Measurements from ENCODE around the gene COL6A5. TPM values are rescaled to one million over a fixed set of nuclear protein-coding genes. Genes with fewer than 3 reads are reported as not detected.

The COL6A5 gene
- total RNA-seq, 2 experiments from 2014 or later, result not detected

DNA sequence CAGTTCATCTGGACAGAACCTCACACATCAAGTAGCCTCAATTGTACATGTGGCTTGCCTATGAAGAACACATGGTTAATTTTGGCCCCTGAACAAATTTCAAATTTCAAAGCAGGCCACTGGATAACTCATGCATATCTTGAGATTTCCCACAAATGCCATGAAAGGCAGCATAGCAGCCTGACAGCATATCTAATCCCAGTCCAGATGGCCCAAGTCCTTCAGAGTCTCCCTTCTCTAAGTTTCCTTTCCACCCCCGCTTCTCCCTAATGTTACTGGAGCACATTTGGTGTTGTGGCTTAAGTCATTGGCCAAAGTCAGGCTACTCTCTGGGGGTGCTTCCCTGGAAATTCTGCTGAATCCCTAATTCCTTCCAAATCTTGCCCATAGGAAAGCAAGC is 117.7 kb downstream of the COL6A5 start:
- intact Hi-C loops (cut with micrococcal nuclease), result no loop called here
- Mint-ChIP-seq H3K4me3 (no peak overlapping the region), H3K4me1 (ENCODE audit: low read depth) (no peaks in the 10 kb centered on the region), H3K27ac (no peak overlapping the region), H3K9me3 (no peaks in the 10 kb centered on the region), H3K27me3 (peaks cover 9% of the 10 kb centered on the region), H3K36me3 (no peaks in the 10 kb centered on the region)
- ChIA-PET CTCF (no interaction called here), POLR2A (no interaction called here)
- no peak for DNase-seq

DNA sequence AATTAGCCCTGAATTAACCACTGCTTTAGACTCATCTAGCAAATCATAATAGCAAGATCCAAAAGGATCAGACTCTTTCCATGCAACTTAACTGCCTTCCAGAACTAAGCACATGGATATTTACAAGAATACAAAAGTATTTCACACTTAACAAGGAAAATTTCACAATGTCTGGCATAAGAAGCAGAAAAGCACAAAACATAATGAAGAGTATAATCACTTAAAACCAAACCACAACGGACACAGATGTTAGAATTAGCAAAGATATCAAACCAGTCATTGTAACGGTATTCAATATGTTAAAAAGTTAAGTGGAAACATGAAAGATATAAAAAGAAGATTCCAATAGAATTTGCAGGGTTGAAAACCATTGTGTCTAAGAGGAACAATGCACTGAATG is 120.0 kb downstream of the COL6A5 start:
- intact Hi-C loops (cut with micrococcal nuclease), result no loop called here
- POLR2A ChIA-PET, result no interaction called here
- peaks cover 13% of the 10 kb centered on the region for H3K27me3 Mint-ChIP-seq

DNA sequence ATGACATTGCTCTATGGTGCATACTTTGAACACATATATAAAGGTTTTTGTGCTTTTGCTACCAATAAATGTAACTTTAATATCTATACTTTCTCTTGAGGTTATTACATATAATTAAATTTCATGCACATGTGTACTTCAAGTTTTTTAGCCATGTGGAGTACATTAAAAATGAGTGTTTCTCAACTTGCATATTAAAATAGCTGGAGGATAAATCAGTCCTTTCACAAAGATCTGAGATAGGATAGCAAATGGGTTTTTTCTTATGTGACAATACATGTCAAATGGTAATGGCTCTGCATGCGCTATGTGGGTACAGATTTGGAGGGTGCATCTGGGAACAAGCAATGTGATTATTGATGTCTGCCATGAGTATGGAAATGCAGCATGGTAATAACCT is 122.8 kb downstream of the COL6A5 start:
- no peak overlapping the region for H3K27ac Mint-ChIP-seq
- no peak overlapping the region for H3K4me3 Mint-ChIP-seq
- no peak for DNase-seq
- no peaks in the 10 kb centered on the region for H3K4me1 Mint-ChIP-seq (ENCODE audit: low read depth)
- H3K27me3 Mint-ChIP-seq, result peaks cover 11% of the 10 kb centered on the region
- H3K36me3 Mint-ChIP-seq, result no peaks in the 10 kb centered on the region
- no peaks in the 10 kb centered on the region for H3K9me3 Mint-ChIP-seq
- intact Hi-C loops (cut with micrococcal nuclease), result no loop called here
- ChIA-PET POLR2A (no interaction called here), CTCF (no interaction called here)

More for the DNA sequence above, 120.0 kb downstream of the COL6A5 start:
- DNase-seq, result no peak
- CTCF ChIA-PET, result no interaction called here
- H3K4me3 Mint-ChIP-seq, result no peak overlapping the region
- H3K27ac Mint-ChIP-seq, result no peak overlapping the region
- H3K9me3 Mint-ChIP-seq, result no peaks in the 10 kb centered on the region
- H3K4me1 Mint-ChIP-seq (ENCODE audit: low read depth), result no peaks in the 10 kb centered on the region
- no peaks in the 10 kb centered on the region for H3K36me3 Mint-ChIP-seq

DNA sequence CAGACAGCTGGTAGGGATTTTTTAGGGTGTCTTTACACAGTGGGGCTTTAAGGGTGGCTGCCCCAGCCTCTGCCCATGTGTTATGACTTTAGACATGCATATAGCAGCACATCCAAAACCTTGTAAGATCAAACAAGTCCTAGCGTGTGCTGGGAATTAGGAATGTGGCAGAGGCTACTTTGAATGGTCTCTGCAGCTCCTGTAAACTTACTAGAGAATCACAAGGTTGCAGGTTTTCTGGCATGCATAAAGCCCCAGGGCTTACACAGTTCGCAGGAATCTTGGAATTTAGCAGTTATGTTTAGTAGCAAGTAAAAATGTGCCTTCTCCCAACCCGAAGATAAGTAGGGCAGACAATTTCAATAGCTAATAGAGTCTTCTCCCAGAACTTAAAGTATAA is 124.7 kb downstream of the COL6A5 start:
- Mint-ChIP-seq H3K27me3 (peaks cover 7% of the 10 kb centered on the region), H3K4me1 (ENCODE audit: low read depth) (no peaks in the 10 kb centered on the region), H3K36me3 (no peaks in the 10 kb centered on the region), H3K9me3 (no peaks in the 10 kb centered on the region), H3K27ac (no peak overlapping the region), H3K4me3 (no peak overlapping the region)
- DNase-seq, result no peak
- POLR2A ChIA-PET, result no interaction called here
- intact Hi-C loops (cut with micrococcal nuclease), result no loop called here
- CTCF ChIA-PET, result no interaction called here

DNA sequence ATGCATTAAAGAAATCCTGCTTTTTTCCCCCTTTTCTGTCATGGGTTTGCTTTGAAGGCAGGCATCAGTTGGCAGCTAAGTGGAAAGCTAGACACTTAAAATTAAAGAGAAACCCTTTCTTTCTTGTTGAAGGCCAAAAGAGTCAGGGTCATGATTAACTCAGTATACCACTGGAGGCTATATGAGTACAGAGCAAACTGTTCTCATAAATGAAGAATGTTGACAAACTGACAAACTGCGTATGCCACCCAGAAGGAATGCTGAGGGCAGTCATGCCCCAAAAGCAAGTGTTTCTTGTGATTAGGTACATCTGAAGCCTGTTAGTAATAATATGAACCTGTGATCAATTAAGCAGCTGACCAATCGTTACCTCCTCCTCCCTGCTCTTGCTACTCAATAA is 127.9 kb downstream of the COL6A5 start:
- DNase-seq, result no peak
- intact Hi-C loops (cut with micrococcal nuclease), result no loop called here
- ChIA-PET POLR2A (no interaction called here), CTCF (no interaction called here)
- Mint-ChIP-seq H3K9me3 (no peaks in the 10 kb centered on the region), H3K4me3 (no peak overlapping the region), H3K4me1 (ENCODE audit: low read depth) (no peaks in the 10 kb centered on the region), H3K27me3 (peaks cover 4% of the 10 kb centered on the region), H3K27ac (no peak overlapping the region), H3K36me3 (no peaks in the 10 kb centered on the region)

DNA sequence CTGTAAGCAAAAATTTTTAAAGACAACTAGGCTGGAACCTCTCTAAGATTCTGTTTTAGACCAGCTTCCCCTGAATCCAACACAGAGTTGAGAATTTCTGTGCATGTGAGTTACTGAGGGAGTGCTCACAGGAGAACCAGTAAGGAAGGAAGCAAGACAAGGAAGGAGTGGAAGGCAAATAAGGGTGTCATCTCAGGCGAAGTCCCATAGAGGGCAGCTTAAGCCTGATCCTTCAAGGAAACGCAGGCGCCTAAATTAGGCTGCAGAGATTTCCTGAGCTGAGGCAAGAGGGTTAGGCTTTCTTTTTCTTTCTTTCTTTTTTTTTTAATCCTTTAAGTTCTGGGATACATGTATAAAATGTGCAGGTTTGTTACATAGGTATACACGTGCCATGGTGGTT is 135.3 kb downstream of the COL6A5 start:
- Mint-ChIP-seq H3K36me3 (no peaks in the 10 kb centered on the region), H3K4me1 (ENCODE audit: low read depth) (no peaks in the 10 kb centered on the region), H3K4me3 (no peak overlapping the region), H3K27ac (no peak overlapping the region), H3K9me3 (peaks cover 6% of the 10 kb centered on the region), H3K27me3 (peaks cover 3% of the 10 kb centered on the region)
- ChIA-PET CTCF (interaction anchor here (0.7 kb wide), 1 partner anchor 58 kb away, joined by 3 read pairs; no protein-coding TSS in a partner anchor), POLR2A (no interaction called here)
- intact Hi-C loops (cut with micrococcal nuclease), result no loop called here
- DNase-seq, result no peak

DNA sequence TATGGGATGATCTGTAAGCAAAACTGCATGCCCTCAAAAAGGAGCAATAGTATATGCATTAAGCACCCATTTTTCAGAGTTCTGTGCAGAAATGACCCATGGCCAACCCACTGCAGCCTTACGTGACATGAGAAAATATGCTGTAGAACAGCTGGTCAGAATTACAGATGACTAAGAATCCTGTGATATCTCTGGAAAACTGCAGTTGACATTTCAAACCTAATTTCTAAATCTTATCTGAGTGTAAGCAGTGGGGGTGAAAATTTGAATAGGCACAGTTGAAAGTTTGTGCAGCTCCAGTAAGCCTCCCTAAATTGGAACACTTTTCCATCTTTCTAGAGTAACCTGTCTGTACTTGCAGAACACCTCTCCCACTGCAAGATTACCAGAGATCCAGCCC is 142.8 kb downstream of the COL6A5 start:
- H3K27ac Mint-ChIP-seq, result no peak overlapping the region
- no peaks in the 10 kb centered on the region for H3K4me1 Mint-ChIP-seq (ENCODE audit: low read depth)
- CTCF ChIA-PET, result no interaction called here
- H3K9me3 Mint-ChIP-seq, result no peaks in the 10 kb centered on the region
- POLR2A ChIA-PET, result no interaction called here
- no peak for DNase-seq
- no peaks in the 10 kb centered on the region for H3K27me3 Mint-ChIP-seq
- no peak overlapping the region for H3K4me3 Mint-ChIP-seq
- intact Hi-C loops (cut with micrococcal nuclease), result no loop called here
- H3K36me3 Mint-ChIP-seq, result no peaks in the 10 kb centered on the region

DNA sequence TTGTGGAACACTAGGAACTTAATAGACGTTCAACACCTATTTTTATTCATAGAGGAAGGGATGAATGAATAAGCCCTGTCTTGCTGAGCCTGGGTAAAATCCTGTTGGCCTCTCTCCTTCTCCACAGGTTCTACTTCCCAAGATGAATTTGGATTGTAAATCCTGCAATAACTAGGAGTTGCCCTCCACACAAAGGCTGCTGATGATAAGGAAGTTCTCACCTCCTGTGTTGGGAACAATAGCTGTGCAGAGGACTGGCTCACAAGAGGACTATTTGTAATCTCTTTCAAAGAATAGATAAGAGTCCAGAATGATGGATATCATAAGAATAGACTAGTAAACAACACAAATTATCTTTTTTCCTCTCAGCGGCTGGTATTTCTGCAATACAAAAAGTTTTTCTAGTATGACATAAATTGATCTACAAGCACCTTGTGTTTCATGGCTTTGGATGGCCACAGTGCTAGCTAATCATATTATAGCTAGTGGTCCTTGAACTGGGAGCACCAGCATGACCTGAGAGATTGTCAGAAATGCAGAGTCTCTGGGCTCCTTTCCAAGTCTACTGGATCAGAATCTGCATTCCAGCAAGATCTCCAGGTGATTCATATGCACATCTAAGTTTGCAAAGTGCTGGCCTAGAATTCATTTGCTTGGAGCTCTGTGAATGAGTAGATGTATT is 143.4 kb downstream of the COL6A5 start:
- Mint-ChIP-seq H3K4me3 (no peak overlapping the region), H3K36me3 (no peaks in the 10 kb centered on the region), H3K9me3 (no peaks in the 10 kb centered on the region), H3K4me1 (ENCODE audit: low read depth) (no peaks in the 10 kb centered on the region), H3K27ac (no peak overlapping the region), H3K27me3 (no peaks in the 10 kb centered on the region)
- intact Hi-C loops (cut with micrococcal nuclease), result no loop called here
- ChIA-PET CTCF (interaction anchor here (0.6 kb wide), 1 partner anchor 72 kb away, joined by 3 read pairs; no protein-coding TSS in a partner anchor), POLR2A (no interaction called here)
- no peak for DNase-seq

DNA sequence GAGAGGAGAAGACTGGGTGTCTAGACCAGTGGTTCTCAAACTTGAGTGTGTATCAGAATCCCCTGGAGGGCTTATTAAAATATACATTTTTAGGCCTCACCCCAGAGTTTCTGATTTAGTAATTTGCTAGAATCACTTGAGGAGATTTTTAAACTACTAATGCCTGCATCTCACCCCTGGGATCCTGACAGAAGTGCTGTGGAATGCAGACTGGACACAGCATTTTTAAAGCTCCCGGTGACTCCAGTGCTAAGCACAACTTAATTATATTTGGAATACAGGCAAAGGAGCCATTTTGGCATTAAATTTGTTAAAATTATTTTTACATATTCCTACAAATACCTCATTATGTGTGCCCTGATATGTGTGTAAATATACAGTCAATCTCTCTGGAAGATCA is 144.8 kb downstream of the COL6A5 start:
- Mint-ChIP-seq H3K9me3 (no peaks in the 10 kb centered on the region), H3K36me3 (no peaks in the 10 kb centered on the region), H3K4me1 (ENCODE audit: low read depth) (no peaks in the 10 kb centered on the region), H3K4me3 (no peak overlapping the region), H3K27me3 (no peaks in the 10 kb centered on the region), H3K27ac (no peak overlapping the region)
- no peak for DNase-seq
- ChIA-PET CTCF (no interaction called here), POLR2A (no interaction called here)
- intact Hi-C loops (cut with micrococcal nuclease), result no loop called here

DNA sequence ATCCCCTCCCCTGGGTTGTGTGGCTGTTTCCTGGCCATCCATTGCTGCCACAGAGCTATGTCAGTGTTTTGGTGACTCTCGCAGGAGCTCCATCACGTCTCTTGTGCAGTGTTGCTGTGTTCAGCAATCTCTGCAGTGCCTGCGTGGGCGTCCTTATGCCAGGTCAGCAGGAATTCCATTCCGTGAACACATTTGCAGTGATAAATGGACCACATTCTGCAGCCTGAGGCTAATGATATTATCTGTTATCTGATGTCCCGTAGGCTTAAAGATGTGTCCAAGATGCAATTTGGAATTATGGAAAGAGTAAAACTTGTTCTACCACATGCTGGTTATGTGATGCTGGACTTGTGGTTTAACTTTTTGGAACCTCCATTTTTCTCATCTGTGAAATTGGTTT is 146.0 kb downstream of the COL6A5 start:
- H3K36me3 Mint-ChIP-seq, result no peaks in the 10 kb centered on the region
- CTCF ChIA-PET, result no interaction called here
- H3K9me3 Mint-ChIP-seq, result no peaks in the 10 kb centered on the region
- intact Hi-C loops (cut with micrococcal nuclease), result no loop called here
- H3K4me1 Mint-ChIP-seq (ENCODE audit: low read depth), result no peaks in the 10 kb centered on the region
- no peak overlapping the region for H3K27ac Mint-ChIP-seq
- H3K27me3 Mint-ChIP-seq, result no peaks in the 10 kb centered on the region
- DNase-seq, result no peak
- POLR2A ChIA-PET, result no interaction called here
- H3K4me3 Mint-ChIP-seq, result no peak overlapping the region

DNA sequence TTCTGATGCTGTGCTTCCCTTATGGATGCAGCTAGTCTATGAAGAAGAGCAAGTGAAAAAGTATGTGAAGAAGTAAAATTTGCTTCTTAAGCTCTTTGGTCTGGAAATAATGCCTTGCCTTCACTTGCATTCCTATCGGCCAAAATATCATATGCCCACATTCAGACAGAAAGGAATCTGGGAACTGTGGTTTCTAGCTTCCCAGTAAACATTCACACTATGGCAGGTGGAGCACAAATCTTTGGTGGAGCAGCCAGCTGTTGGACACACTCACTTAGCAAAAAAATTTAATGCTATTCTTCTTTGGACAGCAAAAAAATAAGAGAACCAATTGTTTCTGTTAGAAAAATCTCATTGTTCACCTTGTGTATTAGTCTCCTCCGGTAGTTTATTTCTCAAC is 159.2 kb downstream of the COL6A5 start:
- Mint-ChIP-seq H3K27me3 (peaks cover 19% of the 10 kb centered on the region), H3K4me1 (ENCODE audit: low read depth) (no peaks in the 10 kb centered on the region), H3K4me3 (no peak overlapping the region), H3K9me3 (no peaks in the 10 kb centered on the region), H3K36me3 (no peaks in the 10 kb centered on the region), H3K27ac (no peak overlapping the region)
- ChIA-PET CTCF (no interaction called here), POLR2A (no interaction called here)
- intact Hi-C loops (cut with micrococcal nuclease), result no loop called here
- no peak for DNase-seq

DNA sequence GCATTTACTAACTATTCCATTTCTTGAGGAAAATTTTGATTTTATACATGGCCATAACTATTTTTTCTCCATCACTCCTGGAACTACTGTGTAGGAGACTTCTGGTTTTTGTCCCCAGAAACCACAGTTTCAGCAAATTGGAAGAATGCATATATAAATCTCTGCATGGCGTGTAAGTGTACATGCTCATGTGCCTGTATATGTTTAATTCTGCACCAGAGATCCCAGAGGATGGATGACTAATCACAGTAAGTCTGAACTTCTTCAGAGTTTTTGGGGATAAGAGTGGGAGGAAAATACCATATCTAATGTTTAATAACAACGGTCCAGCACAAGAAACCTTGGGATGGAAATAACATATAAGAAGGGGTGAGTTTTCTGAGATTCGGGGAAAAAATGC is 160.6 kb downstream of the COL6A5 start:
- no peaks in the 10 kb centered on the region for H3K36me3 Mint-ChIP-seq
- H3K27me3 Mint-ChIP-seq, result peaks cover 21% of the 10 kb centered on the region
- no peak overlapping the region for H3K27ac Mint-ChIP-seq
- intact Hi-C loops (cut with micrococcal nuclease), result no loop called here
- ChIA-PET CTCF (no interaction called here), POLR2A (no interaction called here)
- no peak overlapping the region for H3K4me3 Mint-ChIP-seq
- no peaks in the 10 kb centered on the region for H3K4me1 Mint-ChIP-seq (ENCODE audit: low read depth)
- DNase-seq, result no peak
- H3K9me3 Mint-ChIP-seq, result no peaks in the 10 kb centered on the region

DNA sequence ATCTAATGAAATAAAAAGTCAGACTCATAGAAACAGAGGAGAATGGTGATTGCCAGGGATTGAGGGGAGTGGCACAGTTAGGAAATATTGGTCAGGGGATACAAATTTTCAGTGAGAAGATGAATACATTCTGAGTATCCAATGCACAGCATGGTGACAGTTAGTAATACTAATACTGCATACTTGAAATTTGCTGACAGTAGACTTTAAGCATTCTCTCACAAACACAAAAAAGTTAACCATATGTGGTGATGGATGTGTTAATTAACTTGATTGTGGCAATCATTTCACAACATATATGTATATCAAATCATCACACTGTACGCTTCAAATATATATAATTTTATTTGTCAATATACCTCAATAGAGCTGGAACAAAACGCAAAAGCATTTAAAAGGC is 162.3 kb downstream of the COL6A5 start:
- ChIA-PET POLR2A (no interaction called here), CTCF (no interaction called here)
- H3K4me3 Mint-ChIP-seq, result no peak overlapping the region
- H3K36me3 Mint-ChIP-seq, result no peaks in the 10 kb centered on the region
- H3K9me3 Mint-ChIP-seq, result no peaks in the 10 kb centered on the region
- no peaks in the 10 kb centered on the region for H3K4me1 Mint-ChIP-seq (ENCODE audit: low read depth)
- intact Hi-C loops (cut with micrococcal nuclease), result no loop called here
- no peak overlapping the region for H3K27ac Mint-ChIP-seq
- no peak for DNase-seq
- peaks cover 33% of the 10 kb centered on the region for H3K27me3 Mint-ChIP-seq

DNA sequence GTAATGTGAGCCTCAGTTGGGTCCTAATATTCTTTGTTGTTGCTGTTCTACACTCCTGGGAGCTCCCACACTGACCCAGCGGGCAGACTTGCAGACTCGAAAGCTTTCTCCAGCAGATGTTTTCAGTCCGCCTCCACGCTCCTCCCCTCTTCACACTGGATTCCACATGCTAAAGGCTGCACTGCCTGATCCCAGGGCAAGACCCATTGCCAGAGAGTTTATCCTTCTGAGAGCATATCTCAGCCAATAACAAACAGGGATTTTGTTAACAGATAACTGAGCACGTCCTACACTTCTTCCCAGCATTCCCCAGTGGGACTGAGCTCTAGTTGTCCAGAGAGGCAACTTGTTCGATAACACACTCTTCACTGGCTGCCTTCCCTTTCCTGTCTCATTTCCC is 163.5 kb downstream of the COL6A5 start:
- ChIA-PET CTCF (no interaction called here), POLR2A (no interaction called here)
- no peak for DNase-seq
- Mint-ChIP-seq H3K36me3 (no peaks in the 10 kb centered on the region), H3K27ac (no peak overlapping the region), H3K4me3 (no peak overlapping the region), H3K4me1 (ENCODE audit: low read depth) (no peaks in the 10 kb centered on the region), H3K27me3 (peaks cover 29% of the 10 kb centered on the region), H3K9me3 (no peaks in the 10 kb centered on the region)
- intact Hi-C loops (cut with micrococcal nuclease), result no loop called here

All from activated CD4-positive, alpha-beta memory T cell treated with anti-CD3 and anti-CD28 coated beads for 36 hours (primary cell).